ENCODE measurements around the gene CNNM3.

CNNM3 gene

GRCh38 chr2:96832754-96833507 is 16.9 kb downstream of the CNNM3 start:
- DNase-seq = no peak

GRCh38 chr2:96835830-96836229 is 19.8 kb downstream of the CNNM3 start:
- intact Hi-C loops (cut with DNase I) = no loop called here
- DNase-seq = no peak

More at GRCh38 chr2:96832754-96833507, 16.9 kb downstream of the CNNM3 start:
- intact Hi-C loops (cut with DNase I) = no loop called here

- DNase-seq = no peak
- intact Hi-C loops (cut with DNase I) = no loop called here
These were observed 21.5 kb downstream of the CNNM3 start for GRCh38 chr2:96837575-96837974.

- intact Hi-C loops (cut with DNase I) = no loop called here
- no peak for DNase-seq
These were observed 22.6 kb downstream of the CNNM3 start for GRCh38 chr2:96838345-96839292.

- DNase-seq = no peak
- intact Hi-C loops (cut with DNase I) = no loop called here
These were observed 23.3 kb downstream of the CNNM3 start for GRCh38 chr2:96839293-96839874.

- DNase-seq = no peak
- intact Hi-C loops (cut with DNase I) = no loop called here
These were observed 24.1 kb downstream of the CNNM3 start for GRCh38 chr2:96839875-96840850.

- DNase-seq = no peak
- intact Hi-C loops (cut with DNase I) = no loop called here
These were observed 25.8 kb downstream of the CNNM3 start for GRCh38 chr2:96841701-96842495.

- intact Hi-C loops (cut with DNase I) = no loop called here
- no peak for DNase-seq
These were observed 26.5 kb downstream of the CNNM3 start for GRCh38 chr2:96842600-96842999.

- intact Hi-C loops (cut with DNase I) = no loop called here
- DNase-seq = no peak
These were observed 27.6 kb downstream of the CNNM3 start, which contains the start of gene ANKRD23 for GRCh38 chr2:96843538-96844268. Gene ANKRD23 (minus strand): TSS chr2:96844021. CDS start chr2:96843992, 29 bp downstream.

- DNase-seq = no peak
- intact Hi-C loops (cut with DNase I) = no loop called here
These were observed 28.3 kb downstream of the CNNM3 start for GRCh38 chr2:96844405-96844808.

- intact Hi-C loops (cut with DNase I) = no loop called here
- DNase-seq = no peak
These were observed 30.8 kb downstream of the CNNM3 start for GRCh38 chr2:96846825-96847224.

GRCh38 chr2:96847586-96847985 is 31.5 kb downstream of the CNNM3 start:
- no peak for DNase-seq
- intact Hi-C loops (cut with DNase I) = no loop called here

- intact Hi-C loops (cut with DNase I) = no loop called here
- DNase-seq = no peak
These were observed 32.2 kb downstream of the CNNM3 start for GRCh38 chr2:96848264-96848663.

GRCh38 chr2:96852667-96853066 is 36.6 kb downstream of the CNNM3 start:
- intact Hi-C loops (cut with DNase I) = no loop called here
- DNase-seq = no peak

- intact Hi-C loops (cut with DNase I) = no loop called here
- no peak for DNase-seq
These were observed 37.3 kb downstream of the CNNM3 start for GRCh38 chr2:96853321-96853720.

GRCh38 chr2:96856776-96857666 is 41.0 kb downstream of the CNNM3 start:
- peak in 22 of 42 donors; percentile 27 to 74 (median 56) for DNase-seq
- intact Hi-C loops (cut with DNase I) = no loop called here
